HUDEP-2 (cell line): ENCODE measurements around the gene TEX35.
"Not testable (repeated sequence)": the region's sequence is repeated elsewhere in the genome, so short reads cannot be mapped to it uniquely, and the experiment has no call there.

Source experiments
- DNase-seq, 76 experiments: peaks; one replicate each; lab custom pipeline; 2025; ENCODE audit not compliant: unreplicated experiment in 76 of 76; lab: John Stamatoyannopoulos, UW

TEX35 gene

DNA sequence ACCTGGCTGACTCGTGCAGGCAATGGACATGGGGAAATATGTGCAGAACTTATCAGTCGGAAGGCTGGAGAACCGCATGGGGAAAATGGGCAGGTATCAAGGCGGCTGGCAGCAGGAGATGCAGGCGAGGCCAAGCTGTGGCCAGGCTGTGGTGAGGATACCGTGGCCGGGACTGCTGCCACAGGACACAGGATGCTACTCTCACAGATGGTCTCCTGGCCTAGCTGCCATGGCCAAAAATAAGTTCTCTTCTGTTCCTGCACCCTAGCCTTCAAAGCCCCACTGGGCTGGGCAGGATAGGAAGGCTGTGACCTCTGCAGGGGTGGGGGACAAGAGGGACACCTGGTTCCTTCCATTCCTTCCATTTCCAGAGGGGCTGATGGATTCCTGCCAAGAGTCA lies 26.4 kb downstream of the TEX35 start:
- no peak for DNase-seq

DNA sequence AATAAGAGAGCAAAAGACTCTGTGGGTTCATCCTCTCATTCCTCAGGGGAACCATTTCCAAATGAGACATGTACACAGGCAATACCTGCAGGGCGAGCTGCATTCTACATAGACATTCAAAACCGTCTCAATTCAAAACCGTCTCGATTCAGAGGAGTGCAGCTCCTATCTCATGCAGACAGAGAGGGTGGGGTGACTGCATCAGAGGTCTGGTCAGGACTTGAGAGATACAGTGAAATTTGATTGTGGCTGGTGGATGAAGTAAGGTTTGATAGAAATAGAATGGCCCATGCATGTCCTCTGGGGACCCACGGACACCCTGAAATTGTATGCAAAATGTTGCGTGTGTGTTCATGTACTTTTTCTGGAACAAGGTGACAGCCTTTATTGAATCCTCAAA lies 27.3 kb downstream of the TEX35 start:
- DNase-seq: peak in 73 of 76 experiments; percentile 11 to 85 (median 61)

DNA sequence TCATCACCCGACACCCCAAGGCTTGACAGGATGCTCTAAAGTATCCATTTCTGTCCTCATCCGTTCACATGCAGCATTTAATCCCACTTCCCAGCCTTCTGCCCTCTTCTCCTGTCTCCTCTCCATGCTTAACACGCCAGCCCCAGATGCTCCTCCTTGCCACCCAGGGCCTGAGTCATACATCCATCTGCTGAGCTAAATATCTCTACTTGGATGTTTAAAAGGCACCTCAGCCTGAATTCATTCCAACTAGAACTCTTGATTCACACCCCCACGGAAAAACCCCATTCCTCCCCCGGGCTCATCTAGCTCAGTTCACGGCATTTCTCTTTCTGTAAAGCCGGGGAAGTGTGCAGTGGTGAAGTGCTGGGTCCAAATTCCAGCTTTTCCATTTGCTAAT lies 27.7 kb downstream of the TEX35 start:
- peak in 26 of 76 experiments; percentile 1 to 47 (median 22) for DNase-seq

GRCh38 chr1:178541379-178541778 lies 28.5 kb downstream of the TEX35 start:
- DNase-seq: no peak

DNA sequence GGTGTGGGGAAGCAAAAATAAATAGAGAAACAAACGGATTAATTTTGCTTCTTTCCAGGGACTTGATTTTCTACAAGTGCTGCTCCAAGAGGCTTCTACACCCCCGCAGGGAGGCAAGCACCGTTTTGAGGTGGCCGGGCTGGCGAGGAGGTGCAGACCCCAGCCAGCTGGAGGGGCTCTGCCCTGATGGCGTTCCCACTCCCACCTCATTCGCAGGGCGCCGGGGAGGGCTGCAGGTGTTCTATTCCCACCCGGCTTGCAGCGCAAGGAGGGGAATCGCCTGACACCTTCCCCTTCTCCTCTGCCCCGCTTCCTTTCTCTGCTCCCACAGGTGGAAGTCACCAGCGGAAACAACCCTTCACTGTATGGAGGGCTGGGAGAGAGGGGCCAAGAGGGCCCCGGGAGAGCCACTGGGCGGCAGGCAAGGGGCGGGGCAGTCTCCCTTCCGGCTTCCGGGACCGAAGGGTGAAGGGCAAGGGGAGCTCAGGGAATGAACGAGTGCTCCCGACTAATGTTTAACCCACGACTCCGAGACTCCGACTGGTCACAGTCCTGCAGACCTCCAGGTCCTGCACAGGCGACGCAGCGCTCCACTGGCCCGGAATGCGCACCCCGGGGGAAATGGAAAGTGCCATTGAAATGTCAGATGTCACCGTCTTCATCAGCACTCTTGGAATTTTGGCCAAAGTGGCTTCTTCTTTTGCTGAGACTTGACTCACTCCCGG lies 29.1 kb downstream of the TEX35 start:
- peak in 45 of 76 experiments; percentile 4 to 67 (median 33) for DNase-seq

- DNase-seq: peak in 71 of 76 experiments; percentile 19 to 90 (median 75)
Measured at GRCh38 chr1:178542554-178543289, 29.8 kb downstream of the TEX35 start.

DNA sequence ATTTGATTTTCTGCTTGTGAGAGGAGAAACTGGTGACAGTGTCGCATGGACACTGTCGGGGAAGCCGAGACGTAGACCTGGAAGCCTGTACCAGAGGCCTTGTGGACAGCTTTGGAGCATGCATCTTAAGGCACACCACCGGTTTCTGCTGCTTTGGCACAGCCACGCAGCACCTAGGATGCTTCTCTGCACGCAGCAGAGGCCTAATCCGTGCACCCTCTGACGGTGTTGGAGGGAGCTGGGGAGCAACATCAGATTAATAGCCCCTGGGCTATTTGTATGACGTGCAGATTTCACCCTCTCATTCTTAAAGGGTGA lies 30.3 kb downstream of the TEX35 start:
- DNase-seq: peak in 3 of 76 experiments; percentile 3 to 46 (median 34)

- DNase-seq: no peak
Measured at GRCh38 chr1:178544531-178544930, 31.6 kb downstream of the TEX35 start.

- DNase-seq: no peak
Measured at GRCh38 chr1:178548108-178548507, 35.2 kb downstream of the TEX35 start.

- no peak for DNase-seq
Measured at GRCh38 chr1:178551307-178551706, 38.4 kb downstream of the TEX35 start.

GRCh38 chr1:178551940-178552339 lies 39.0 kb downstream of the TEX35 start:
- DNase-seq: no peak

GRCh38 chr1:178552856-178553255 lies 39.9 kb downstream of the TEX35 start:
- DNase-seq: no peak

GRCh38 chr1:178554351-178554750 lies 41.4 kb downstream of the TEX35 start:
- not testable (repeated sequence) for DNase-seq

GRCh38 chr1:178555613-178556012 lies 42.7 kb downstream of the TEX35 start:
- not testable (repeated sequence) for DNase-seq

DNA sequence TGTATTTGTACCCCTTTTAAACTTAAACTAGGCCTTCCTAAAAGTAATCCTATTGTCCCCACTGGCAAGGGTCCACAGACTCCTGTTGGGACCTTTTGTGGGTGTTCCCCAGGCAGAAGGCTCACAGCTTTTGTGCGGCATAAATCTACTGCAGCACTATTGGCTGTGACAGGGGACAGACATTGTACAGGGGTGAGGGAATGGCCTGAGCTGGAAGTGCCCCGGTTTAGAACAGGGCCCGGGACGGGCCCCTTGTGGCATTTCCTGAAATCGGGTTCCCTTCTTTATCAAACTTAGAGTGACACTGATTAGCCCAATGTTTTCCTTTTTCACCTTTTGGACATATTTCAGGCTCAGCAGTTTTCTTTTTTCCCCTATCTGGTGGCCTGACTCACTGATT lies 45.9 kb downstream of the TEX35 start:
- not testable (repeated sequence) for DNase-seq

DNA sequence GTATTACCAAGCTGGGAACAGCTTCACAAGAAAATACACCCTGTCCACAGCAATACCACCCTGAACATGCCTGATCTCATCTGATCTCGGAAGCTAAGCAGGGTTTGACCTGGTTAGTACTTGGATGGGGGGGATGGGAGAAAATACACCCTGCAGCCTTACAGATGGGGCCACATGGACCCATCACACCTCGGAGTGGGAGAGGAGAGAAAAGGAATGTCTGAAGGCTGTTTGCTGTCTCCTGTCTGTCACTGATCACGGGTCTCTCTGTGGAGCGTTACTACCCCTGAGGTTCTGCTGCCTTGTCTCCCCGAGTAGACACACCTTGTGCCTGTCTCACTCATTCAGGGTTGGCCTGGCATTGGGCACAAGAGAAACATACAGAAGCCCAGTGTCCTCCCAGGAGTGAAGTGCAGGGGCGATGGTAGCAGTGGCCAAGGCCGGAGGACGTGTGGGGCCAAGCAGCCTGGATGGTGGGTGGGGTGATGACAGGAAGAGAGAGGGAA lies 48.0 kb downstream of the TEX35 start:
- DNase-seq: no peak

- DNase-seq: no peak
Measured at GRCh38 chr1:178563099-178563820, 50.4 kb downstream of the TEX35 start.

DNA sequence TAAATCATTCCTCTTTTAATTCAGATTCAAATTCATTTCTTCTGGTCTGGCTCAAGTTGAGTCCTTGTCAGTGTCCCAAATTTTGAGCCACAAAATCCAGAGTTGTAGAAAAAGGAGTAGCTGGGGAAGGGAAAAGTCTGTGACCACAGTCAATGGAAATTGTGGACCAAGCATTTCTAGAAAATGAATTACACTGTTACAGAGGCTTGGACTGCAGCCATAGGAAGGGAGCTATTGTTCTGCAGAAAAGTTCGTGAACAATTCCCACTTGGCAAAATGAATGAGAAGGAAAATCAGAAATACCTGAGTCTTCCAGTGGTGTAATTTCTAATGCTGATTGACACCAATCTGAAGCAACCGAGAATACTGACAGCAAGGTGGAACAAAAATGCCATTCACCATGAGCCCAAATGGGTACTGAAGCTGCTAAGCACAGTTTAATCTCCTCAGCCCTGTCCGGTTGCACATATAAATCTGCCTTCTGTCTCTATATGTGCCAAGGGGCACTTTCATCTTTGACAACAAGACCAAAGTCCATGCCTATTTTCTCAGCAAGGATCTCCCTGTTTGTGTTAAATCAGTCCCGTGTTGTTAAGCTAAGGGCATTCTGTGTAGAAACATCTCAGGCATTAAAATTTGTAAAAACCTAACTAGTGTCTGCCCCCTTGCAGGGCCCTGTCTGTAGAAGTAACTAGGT lies 51.3 kb downstream of the TEX35 start:
- DNase-seq: no peak

DNA sequence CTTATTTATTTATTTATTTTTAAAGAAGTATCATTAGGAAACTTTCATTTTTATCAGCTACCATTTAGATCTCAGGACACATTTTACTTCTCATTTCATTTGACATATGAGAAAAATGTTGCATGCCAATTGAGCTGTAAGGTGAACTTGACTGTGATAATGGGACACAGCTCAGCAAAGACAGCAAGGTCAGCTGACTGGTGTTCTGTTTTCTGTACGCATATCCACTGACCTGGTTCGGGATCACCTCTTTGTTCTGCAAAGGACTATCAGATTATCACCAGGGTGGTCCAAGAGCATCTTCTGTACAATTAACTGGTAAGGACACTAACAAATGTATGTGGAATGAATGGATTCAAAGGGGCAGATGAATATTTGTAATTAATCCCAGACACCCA lies 51.9 kb downstream of the TEX35 start:
- no peak for DNase-seq

GRCh38 chr1:178565586-178565985 lies 52.7 kb downstream of the TEX35 start:
- DNase-seq: no peak

- DNase-seq: no peak
Measured at GRCh38 chr1:178566187-178566586, 53.3 kb downstream of the TEX35 start.
